Measurements from ENCODE around the gene INPP4B.

The INPP4B gene

GRCh38 chr4:142708231-142708630, 137.9 kb downstream of the INPP4B start:
- no peak for TF ChIP-seq JUND (IDR thresholded peaks at IDR 0.05; ENCODE audit: low read depth)
- DNase-seq (ENCODE audit: low read depth in 1 of 2, low spot score in 1 of 2), result no peak
- in situ Hi-C loops (cut with HindIII; ENCODE audit: low pct_unique_long_range_greater_than_20kb, low sequenced_read_pairs), result no loop called here

GRCh38 chr4:142707401-142707800, 138.7 kb downstream of the INPP4B start:
- TF ChIP-seq JUND (IDR thresholded peaks at IDR 0.05; ENCODE audit: low read depth), result no peak
- in situ Hi-C loops (cut with HindIII; ENCODE audit: low pct_unique_long_range_greater_than_20kb, low sequenced_read_pairs), result no loop called here
- DNase-seq (ENCODE audit: low read depth in 1 of 2, low spot score in 1 of 2), result no peak

DNA sequence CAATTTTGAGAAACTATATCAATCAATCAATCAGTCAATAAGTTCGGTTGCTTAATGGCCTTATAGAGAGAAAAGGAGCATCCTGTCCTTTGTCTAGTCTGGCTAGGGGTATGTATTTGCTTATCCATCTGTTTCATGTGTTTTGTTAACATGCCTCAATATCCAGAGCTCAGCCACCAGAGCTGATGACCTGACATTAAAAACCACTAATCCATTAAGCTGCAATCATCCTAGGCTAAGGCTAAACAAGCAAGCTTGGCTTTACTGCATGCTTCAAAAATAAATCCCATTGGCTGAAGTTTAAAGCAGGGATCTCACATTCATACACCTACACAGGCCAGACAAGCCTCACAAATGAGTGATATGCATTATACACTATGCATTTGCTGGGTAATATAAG, 139.7 kb downstream of the INPP4B start:
- in situ Hi-C loops (cut with HindIII; ENCODE audit: low pct_unique_long_range_greater_than_20kb, low sequenced_read_pairs), result no loop called here
- no peak for TF ChIP-seq JUND (IDR thresholded peaks at IDR 0.05; ENCODE audit: low read depth)
- peak in 1 of 2 experiments; percentile 42 for DNase-seq (ENCODE audit: low read depth in 1 of 2, low spot score in 1 of 2)

GRCh38 chr4:142705820-142706219, 140.3 kb downstream of the INPP4B start:
- DNase-seq (ENCODE audit: low read depth in 1 of 2, low spot score in 1 of 2), result no peak
- in situ Hi-C loops (cut with HindIII; ENCODE audit: low pct_unique_long_range_greater_than_20kb, low sequenced_read_pairs), result no loop called here
- TF ChIP-seq JUND (IDR thresholded peaks at IDR 0.05; ENCODE audit: low read depth), result no peak

DNA sequence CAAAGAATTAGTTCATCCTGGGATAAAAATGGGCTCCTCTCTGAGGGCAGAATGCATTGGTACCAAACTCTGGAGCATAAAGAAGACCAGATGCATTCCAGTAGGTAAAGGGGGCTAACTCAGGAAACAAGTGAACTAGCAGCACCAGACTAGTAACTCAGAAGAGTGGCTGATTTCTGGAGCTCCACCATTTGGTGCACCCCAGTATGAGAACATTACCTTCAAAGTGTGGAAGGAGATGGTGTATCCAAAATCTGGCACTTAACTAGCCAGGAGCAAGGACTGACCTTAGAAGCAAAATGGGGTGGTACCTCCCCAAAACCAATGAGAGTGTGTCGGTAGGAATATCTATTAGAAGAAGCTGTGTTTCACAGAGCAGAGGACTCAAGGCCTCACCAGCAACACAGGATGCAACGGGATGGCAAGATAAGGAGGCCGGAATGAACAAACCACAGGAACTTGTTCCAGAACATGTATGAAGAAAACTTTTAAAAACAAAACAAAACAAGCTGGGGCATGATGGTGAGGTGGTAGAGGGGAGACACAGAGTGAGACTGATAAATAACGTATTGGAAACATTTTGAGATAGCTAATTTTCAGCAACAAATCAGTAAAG, 142.3 kb downstream of the INPP4B start:
- TF ChIP-seq JUND (IDR thresholded peaks at IDR 0.05; ENCODE audit: low read depth), result no peak
- in situ Hi-C loops (cut with HindIII; ENCODE audit: low pct_unique_long_range_greater_than_20kb, low sequenced_read_pairs), result no loop called here
- DNase-seq (ENCODE audit: low read depth in 1 of 2, low spot score in 1 of 2), result no peak

- no peak for TF ChIP-seq JUND (IDR thresholded peaks at IDR 0.05; ENCODE audit: low read depth)
- in situ Hi-C loops (cut with HindIII; ENCODE audit: low pct_unique_long_range_greater_than_20kb, low sequenced_read_pairs), result no loop called here
- no peak for DNase-seq (ENCODE audit: low read depth in 1 of 2, low spot score in 1 of 2)
Measured at GRCh38 chr4:142701017-142701416, 145.1 kb downstream of the INPP4B start.

GRCh38 chr4:142700531-142700930, 145.6 kb downstream of the INPP4B start:
- in situ Hi-C loops (cut with HindIII; ENCODE audit: low pct_unique_long_range_greater_than_20kb, low sequenced_read_pairs), result no loop called here
- DNase-seq (ENCODE audit: low read depth in 1 of 2, low spot score in 1 of 2), result no peak
- TF ChIP-seq JUND (IDR thresholded peaks at IDR 0.05; ENCODE audit: low read depth), result no peak

- DNase-seq (ENCODE audit: low read depth in 1 of 2, low spot score in 1 of 2), result peak in 1 of 2 experiments; percentile 68
- TF ChIP-seq JUND (IDR thresholded peaks at IDR 0.05; ENCODE audit: low read depth), result no peak; the same call in 1 of the 2 replicates
- in situ Hi-C loops (cut with HindIII; ENCODE audit: low pct_unique_long_range_greater_than_20kb, low sequenced_read_pairs), result no loop called here
Measured at GRCh38 chr4:142698552-142698951, 147.5 kb downstream of the INPP4B start.

- no peak for DNase-seq (ENCODE audit: low read depth in 1 of 2, low spot score in 1 of 2)
- in situ Hi-C loops (cut with HindIII; ENCODE audit: low pct_unique_long_range_greater_than_20kb, low sequenced_read_pairs), result no loop called here
- TF ChIP-seq JUND (IDR thresholded peaks at IDR 0.05; ENCODE audit: low read depth), result no peak
Measured at GRCh38 chr4:142697928-142698327, 148.2 kb downstream of the INPP4B start.

DNA sequence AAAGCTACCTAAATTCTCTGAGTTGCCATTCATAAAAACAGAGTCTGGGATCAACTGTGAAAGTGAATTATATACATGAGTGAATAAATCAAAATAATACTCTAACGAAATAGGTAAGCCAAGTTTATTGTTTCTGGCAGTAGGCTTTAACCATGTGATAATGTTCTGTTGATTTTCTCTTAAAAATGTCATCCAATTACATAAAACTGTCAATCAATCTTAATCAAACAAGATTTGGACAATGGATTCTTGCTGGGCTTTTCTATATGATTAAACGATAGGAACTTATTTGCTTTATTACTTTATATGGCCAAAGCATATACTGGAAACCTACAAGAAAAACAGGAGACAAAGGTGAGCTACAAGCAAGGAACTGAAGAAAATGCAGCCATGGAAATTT, 148.8 kb downstream of the INPP4B start:
- TF ChIP-seq JUND (IDR thresholded peaks at IDR 0.05; ENCODE audit: low read depth), result no peak; the same call in 1 of the 2 replicates
- DNase-seq (ENCODE audit: low read depth in 1 of 2, low spot score in 1 of 2), result peak in 1 of 2 experiments; percentile 34
- in situ Hi-C loops (cut with HindIII; ENCODE audit: low pct_unique_long_range_greater_than_20kb, low sequenced_read_pairs), result no loop called here

DNA sequence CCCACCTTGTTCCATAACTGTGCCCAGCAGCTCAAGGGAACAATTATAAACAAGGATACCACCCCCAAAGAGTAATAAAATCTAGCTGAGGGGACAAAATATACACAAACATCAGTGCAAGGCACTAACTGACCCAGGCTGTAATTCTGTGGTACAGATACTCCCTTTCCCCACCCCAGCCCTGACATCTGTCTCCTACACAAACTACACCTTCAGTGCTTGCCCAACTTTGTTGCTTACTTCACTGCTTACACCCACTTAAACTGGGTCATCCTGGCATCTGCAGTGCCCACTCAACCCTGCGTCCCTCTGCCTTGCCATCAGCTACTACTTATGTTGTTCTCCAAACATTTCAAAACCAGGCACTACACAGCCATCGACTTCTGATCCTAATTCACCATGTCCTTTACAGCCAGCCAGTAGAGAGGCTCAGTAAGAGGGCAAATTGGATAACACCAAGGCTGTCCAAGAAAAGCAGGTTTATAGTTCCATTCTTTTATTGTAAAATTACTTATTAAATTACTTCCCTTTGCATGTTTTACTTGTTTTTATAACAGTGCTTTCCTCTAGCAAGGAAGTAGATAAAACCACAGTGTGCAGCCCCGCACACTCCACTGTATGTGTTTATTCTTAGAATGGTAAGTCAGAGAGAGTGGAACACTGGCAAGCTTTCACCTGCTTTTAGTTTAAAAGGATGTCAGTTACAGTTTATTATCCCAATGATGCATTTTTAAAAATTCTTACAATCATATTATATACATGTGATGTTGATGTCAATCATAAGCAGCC, 149.6 kb downstream of the INPP4B start:
- in situ Hi-C loops (cut with HindIII; ENCODE audit: low pct_unique_long_range_greater_than_20kb, low sequenced_read_pairs), result no loop called here
- DNase-seq (ENCODE audit: low read depth in 1 of 2, low spot score in 1 of 2), result no peak
- TF ChIP-seq JUND (IDR thresholded peaks at IDR 0.05; ENCODE audit: low read depth), result no peak

DNA sequence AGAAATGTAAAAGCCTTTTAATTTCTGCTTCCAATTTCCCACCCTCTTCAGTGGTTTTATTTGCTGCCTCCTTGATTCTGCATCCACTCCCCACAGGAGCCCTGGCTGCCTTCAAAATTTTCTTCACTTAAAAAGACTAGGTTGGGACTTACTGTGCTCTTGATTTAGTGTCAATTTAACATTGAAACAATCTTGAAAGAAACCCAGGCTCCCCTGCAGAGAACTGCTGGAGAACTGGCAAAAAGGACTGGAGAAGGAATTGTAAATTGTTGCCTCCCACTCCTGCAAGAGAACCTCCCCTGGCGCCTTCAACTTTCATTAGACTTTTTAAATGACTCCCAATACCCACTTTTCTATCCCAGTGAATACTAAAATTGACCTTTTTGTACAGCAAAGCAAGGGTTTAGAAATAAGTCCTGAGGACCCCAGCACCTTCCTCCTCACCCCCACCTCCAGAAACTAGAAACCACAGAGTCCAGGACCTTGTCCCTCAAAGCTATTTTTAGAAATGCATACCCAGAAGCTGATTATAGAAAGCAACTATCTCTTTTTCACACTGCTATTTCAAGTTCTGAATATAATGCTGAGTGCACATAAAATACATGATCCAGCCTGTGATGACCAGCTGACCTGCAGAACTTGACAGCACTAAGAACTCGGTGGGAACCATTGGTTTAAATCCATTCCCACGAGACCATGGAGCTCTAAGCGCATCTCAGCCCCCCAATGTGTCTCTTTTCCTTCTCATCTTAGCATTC, 155.5 kb downstream of the INPP4B start:
- in situ Hi-C loops (cut with HindIII; ENCODE audit: low pct_unique_long_range_greater_than_20kb, low sequenced_read_pairs), result no loop called here
- no peak for DNase-seq (ENCODE audit: low read depth in 1 of 2, low spot score in 1 of 2)
- TF ChIP-seq JUND (IDR thresholded peaks at IDR 0.05; ENCODE audit: low read depth), result no peak

Data from T47D (cell line).